C1 segment of cervical spinal cord (tissue), 14 donors: ENCODE results near the gene HECTD4.

Experiments
- DNase-seq, 14 donors: peaks; one replicate each; lab custom pipeline; 2025; lab: John Stamatoyannopoulos, UW

HECTD4 gene

DNA sequence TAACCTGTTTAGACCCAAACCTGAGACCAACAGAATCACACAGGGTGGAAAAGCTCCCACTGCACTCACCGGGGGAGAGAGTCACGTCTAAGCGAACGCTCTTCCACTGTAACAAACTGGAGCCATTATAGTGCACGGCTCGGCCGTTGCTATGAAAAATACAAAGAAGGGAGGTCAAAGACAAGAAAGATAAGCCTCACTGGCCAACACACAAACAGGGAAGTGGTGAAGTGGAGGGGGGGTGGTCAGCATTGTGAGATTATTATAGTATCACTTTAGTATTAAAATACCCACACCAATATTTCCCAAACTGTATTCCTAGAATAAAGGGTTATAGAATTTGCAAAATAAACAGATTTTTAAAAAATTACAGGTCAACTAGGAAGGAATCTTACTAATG, 166.0 kb downstream of the HECTD4 start:
- no peak for DNase-seq

DNA sequence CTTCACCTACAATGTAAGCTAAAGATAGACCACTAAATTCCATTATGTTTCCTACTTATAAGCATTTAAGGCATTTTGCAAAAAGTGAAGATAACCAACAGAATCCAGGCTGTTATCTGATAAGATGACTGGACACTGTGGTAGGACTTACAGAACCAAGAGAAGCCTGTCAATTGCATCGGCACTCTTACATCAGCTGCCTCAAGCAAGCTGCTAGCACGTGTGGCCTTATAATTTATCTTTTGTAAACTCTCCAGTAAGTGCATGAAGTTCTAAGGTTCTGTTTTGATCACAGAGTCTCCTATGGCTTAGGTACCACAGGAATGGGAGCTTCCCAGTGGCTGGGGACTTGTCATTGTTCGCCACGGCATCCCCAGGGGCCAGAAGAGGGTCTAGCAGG, 168.2 kb downstream of the HECTD4 start:
- DNase-seq = no peak

DNA sequence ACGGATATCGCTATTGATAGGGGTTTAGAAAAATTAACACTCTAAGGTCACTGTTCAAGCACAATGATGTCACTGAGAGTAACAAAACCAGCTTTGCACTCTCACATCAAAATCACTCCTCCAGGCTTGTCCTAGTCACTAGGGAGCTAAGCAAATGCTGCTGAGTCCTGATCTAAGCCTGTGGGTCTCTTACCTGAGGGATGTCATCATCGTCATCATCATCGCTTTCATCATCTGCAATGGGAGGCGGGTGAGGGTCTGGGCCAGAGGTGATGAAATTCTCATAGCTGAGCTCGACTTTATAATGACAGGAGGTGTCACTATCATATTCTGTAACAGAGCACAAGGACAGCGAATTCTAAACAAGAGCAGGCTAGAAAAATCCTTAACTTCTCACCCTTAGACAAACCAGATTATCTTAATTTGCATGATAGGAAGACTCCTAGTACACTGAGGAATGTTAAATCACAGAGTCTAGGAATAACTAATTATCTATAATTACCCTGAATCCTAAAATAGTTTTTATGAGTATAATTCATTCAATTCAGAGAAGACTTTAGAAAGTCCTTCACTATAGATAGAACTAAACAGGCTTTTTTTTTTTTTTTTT, 173.8 kb downstream of the HECTD4 start:
- DNase-seq = no peak

DNA sequence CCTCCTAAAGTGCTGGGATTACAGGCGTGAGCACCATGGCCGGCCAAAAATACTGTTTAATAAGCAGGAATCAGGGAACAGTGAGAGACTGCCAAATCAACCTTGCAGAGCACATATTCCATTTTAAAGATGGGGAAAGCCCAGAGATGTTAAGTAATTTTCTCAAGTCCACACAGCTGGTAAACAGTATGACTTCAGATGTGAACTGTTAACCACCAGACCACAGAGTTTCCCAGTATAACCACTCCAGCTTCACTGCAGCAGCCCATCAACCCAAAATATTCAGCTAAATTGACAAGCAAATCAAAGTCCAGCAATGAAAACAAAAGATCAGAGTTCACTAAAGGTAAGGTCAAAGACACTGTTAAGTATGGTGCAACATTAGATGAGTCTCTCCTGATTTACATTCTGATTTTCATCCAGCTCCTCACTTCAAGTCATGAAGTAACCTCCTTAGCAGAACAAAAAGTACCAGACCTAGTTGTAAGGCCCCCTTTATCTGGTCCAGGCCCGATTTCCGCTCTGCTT, 174.8 kb downstream of the HECTD4 start:
- DNase-seq = no peak

DNA sequence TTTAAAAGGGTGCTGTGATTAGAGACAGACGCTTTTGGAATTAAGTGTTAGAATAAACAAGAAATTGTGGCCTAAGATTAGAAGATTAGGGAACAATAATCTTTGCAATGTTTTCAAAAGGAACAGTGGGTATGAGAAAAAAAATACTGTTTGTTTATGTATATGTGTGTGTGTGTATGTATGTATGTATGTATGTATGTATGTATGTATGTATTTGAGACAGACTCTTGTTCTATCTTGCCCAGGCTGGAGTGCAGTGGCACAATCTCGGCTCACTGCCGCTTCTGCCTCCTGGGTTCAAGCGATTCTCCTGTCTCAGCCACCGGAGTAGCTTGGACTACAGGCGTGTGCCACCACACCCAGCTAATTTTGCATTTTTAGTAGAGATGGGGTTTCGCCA, 175.3 kb downstream of the HECTD4 start:
- DNase-seq = no peak

DNA sequence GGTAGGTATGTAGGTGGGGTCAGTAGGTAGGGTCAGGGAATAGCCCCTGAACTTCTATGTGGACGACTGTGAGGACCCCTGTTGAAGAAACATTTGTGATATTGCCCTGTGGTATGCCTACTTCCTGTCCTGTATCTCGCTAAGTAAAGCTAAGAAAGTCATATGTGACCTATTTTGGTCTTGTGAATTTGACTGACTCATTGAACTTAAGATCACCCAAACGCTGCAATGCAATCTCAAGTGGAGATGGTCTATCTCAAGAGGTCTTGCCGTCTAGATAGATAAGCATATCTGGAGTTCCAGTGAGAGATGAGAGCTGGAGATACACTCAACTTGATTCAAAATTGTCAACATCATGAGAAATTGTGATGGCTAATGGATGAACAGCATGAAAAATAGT, 183.1 kb downstream of the HECTD4 start:
- DNase-seq = no peak

DNA sequence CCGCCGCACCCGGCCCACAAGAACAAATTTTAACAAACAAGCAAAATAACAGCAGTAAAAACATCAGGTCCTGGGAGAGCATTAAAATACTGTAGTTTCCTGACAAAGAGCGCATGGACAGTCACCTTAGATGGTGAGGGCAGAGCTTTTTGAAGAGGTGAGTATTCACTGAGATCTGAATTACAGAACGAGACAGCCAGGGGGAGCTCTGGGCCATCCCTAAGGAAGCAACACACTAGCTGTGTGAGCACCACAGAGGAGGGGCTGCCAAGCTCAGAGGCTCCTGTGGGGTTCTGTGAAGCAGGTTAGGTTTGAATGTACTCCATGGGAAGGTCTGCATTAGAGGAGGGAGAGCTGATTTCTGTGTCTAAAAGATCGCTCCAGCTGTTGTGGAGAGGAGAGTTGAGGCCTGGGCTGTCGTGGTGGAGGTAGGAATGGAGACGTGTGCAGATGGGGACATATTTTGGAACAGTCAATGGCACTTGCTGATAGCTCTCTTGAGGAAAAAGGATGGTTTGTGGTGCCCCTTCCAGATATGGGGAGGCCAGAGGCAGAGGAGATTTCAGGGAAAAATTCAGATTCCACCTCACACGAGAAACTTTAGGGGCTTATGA, 184.0 kb downstream of the HECTD4 start:
- DNase-seq = peak in 8 of 14 donors; percentile 14 to 75 (median 22)

DNA sequence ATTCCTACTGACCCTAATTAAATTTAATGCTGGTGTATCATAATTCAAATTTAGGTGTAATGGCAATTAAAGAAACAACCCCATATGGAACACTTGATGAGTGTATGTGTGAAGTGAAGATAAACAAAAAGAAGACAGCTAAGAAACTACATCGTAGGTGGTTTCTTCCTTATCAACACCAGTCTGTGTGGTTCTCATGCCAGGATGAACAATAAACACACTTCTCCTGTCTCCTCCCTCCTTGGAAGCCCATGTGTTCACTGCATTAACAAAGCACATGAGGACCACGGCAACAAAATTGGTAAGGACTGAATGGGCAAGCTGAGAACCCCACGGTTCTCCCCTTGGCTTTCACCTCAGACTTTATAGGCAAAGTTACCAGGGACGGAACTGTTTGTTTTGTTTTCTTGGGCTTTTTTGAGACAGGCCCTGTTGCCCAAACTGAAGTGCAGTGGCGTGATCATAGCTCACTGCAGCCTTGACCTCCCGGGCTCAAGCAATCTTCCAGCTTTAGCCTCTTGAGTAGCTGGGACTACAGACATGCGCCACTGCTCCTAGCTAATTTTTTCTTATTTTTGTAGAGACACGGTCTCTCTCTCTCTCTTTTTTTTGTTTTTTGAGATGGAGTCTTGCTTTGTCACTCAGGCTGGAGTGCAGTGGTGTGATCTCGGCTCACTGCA, 185.9 kb downstream of the HECTD4 start:
- no peak for DNase-seq

DNA sequence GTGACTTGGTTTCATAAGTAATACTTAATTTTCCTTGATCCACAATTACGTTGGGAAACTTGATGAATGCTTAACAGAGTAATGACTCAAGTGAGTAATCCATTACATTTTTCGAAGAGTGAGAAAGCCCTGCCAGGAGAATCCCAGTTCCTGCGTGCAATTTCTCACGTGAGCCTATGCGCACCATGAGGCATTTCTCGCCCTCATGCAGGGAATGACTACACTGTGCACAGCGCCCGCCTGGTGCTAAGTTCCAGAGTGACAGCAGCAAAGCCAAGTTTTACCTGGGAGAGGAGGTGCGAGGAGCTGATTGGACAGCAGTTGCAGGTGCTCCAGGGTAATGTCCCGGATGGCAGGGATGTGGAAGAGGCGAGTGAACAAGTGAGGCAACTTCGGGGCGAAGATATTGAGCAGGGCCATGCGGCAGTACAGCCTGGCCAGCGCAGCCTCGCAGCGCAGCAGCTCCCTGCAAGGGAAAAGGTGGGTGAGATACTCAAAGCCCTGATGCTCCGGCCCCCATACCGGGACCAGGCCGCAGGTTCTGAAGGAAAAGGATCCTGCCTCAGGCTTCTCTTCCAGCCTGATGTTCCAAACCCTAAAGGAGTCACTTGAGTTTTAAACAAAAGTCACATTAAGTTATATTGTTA, 187.5 kb downstream of the HECTD4 start:
- no peak for DNase-seq

DNA sequence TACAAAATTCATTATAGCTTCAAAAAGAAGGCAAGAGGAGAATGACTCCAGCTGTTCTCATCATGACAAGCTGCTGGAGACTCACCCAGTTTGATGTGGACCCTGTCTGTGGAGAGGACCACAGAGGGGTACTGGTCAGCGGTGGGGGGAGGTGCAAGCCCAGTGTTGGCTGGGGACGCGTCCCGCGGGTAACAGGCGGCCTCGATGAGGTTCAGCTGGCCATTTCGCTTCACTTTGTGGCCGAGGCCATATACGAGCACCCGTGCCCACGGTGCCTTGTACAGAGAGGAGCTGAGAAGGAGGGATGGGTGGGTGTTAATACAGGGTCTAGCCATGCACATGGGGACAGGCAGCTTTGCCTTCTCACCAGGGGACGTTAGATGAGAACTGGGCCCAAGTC, 189.8 kb downstream of the HECTD4 start:
- DNase-seq = no peak

DNA sequence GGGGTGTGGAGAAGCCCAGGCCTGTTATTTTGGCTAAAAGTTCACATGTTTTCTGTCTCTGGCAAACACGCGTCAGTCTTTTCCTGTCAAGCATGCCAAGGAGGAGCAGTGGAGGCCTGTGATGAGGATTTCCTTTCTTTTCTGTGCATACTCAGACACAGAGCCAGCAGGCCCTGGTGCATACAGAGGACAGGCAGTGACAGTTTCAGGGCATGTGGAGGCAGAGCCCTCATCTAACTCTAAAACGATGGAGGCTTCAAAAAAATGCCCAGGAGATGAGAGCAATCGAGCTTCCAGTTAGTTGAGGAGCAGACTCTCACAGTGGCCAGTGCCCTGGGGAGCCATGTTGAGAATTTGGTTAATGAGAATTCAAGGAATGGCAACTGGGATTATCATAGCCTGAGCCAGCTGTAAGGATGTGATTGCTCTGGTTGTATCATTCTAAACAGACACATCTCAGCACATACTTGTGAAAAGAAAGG, 190.3 kb downstream of the HECTD4 start:
- DNase-seq = no peak

DNA sequence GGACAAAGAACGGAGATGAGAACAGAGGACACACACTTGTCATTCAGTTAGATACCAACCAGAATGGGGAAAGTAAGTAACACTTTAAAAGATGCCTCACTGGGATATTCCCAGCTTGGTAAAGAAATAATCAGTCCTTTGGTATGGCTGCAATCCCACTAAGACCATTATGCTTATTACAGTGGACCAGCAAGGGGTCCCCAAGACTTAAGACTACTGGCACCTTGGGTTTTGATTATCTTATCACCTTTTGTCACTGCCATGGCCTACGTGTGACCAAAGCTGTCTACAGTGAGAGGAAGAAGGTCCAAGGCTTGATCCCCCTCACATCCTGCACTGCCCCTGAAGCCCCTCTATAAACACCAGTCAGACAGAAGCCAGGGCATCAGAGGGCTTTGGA, 191.0 kb downstream of the HECTD4 start:
- no peak for DNase-seq

DNA sequence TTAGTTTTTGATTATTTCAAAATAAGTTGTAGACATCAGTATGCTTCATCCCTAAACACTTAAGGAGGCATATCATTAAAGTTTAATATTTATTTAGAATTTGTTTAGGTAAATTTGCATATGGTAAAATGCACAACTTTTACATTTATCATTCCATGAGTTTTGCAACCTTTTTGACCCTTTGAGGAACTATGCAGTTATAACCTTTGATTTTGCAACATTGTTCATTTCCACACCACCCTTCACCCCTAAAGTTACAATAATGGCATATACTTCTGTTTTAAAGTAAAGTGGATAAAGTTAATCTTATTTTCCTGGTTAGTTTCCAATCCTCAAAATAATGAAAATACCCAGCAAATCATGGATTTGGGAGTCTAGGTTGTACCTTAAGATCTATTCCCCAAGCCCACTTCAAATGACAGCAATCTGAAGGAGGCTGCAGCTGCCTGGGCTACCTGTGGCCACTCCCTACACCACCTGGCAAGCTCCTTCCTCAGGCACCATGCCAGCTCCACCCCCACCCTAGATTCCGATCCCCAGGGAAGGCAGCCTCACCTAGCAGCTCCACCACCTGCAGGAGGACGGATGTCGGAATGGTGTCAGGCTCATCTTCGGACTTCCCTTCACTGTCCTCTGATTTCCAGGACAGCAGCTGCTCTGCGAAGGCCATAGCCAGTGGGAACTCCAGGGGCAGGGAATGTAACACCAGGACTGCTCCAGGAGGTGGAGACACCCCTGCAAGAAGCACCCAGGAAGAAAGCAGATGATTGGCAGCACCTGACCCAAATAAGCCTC, 191.8 kb downstream of the HECTD4 start:
- no peak for DNase-seq

DNA sequence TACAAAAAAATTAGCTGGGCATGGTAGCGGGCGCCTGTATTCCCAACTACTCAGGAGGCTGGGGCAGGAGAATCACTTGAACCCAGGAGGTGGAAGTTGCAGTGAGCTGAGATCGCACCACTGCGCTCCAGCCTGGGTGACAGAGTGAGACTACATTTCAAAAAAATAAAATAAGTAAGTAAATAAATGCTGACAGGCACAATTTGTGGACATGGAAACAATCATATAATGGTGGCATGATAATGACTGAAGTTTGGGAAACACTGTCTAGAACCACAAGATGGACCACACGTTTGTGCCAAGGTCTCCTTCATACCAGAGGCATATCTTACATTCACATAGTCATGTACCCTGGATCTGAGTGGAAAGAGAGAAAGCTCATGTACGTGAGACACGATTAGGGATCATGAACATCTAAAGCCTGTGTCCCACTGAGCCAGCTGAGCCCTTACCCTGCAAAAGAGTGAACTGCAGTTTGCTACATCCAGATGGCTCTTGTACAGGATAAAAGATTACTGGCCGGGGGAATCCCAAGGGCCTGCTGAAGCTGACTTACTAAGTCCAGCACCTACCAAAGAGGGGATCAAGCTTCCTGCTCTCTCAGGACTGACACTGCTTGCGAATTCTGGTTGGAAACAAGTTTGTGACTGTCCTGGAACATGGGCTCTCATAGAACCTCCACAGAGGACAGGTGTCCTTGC, 194.0 kb downstream of the HECTD4 start:
- DNase-seq = no peak

DNA sequence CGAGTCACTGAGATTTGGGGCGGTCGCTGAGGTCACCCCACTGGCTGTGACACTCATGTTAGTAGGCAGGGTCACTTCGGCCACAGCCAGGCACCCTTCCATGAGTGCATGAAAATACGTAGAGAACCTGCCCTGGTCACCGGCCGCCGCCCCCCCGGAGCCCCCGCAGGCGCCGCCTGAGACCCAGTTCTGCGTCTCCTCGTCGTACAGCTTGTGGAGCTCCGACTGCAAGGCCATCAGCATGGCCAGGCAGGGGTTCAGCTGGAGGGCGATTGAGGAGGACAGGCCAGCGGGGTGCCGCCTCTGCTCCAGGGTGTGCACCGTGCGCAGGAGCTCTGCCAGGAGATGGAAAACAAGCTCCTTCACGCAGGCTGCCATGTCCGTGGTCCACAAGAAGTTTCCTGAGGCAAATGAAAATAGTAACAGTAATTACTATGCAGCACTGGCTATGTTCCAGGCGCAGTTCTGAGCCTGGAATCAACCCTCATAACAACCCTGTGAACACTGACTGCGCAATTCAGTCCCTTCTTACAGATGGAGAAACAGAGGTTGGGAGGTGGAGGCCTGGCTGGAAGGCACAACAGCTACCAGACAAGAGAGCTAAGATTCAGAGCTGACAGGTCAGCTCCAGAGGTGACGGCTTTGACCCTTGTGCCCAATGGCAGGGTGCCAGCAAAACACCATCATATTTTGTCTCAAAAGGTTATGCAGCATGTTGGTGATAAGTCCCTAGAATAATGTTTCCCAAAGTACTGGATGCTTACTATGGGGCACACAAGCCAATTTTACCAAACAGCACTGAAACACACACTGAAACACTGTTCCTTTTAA, 196.9 kb downstream of the HECTD4 start:
- DNase-seq = peak in 2 of 14 donors; percentile 9 to 18

DNA sequence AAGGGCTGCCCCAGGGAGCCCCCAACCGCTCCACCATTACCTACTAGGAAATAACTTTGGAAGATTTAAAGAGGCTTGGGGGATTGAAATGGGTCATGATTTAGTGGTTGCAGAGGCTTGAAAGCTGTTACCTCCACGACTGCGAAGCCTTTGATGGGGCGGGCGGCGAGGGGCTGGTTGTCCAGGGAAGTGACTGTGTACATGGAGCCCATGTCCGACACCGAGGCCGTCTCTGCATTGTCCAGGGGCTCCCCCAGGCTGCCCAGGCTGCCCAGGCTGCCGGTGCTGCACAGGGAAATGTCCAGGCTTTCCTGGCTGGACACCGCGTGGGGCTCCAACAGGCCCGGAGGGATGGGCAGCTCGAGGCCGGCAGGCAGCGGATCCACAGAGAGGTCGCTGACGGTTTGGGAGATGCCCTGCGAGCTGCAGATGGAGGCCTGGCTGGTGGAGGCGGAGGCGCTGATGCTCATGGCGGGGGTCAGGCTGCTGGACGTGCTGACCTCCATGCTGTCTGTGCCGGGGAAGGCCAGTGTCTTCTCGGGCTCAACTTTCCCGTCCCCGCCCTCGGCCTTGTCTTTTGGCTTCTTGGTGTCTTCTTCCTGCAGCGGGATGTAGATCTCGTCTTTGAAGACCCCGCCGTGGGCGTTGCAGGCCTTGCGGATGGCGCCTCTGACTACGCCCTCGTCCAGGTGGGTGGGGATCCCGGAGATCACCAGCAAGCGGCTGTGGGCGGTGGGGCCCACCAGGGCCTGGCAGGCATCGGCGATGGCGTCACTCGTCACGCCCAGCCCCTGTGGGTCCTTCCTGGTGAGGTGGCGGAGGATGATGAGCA, 198.0 kb downstream of the HECTD4 start:
- no peak for DNase-seq

DNA sequence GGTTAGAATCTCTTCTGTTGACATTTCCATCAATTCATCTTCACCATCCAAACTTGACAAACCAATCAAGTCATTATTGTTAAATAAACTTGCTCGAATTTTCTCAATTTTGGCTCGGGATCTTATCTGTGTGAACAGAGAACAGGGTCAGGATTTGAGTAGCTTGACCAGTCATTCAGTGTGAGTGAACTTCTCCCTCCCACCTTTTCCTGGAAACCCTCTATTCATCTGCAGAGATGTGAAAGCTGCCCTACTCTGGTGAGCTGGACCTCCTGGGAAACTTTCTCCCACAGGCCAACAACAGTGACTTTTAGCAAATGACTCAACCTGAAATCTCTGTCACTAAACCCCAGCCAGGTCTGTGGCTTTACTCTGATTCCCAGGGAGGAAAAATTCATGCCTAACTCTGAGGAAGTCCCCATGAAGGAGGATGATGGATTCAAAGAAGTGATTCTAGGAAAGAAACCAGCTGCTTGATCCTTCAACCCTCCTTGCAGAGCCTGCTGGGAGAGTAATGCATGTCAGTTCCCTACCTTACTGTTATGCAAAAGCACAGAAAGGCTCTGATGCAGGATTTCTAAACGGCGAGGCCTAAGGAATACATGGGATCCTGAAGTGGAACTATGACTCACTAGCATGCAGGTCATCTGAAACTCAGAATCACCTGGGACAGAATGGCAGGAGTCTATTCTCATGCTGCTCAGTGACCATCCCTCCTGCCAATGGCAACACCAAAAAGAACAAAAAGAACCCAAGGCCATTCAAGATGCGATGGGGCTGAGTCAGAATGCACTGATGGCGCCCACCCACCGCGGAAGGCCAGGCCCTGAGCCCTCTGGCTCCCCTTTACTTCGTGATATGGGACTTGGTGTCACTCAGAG, 198.8 kb downstream of the HECTD4 start:
- DNase-seq = peak in 6 of 14 donors; percentile 15 to 69 (median 38)

DNA sequence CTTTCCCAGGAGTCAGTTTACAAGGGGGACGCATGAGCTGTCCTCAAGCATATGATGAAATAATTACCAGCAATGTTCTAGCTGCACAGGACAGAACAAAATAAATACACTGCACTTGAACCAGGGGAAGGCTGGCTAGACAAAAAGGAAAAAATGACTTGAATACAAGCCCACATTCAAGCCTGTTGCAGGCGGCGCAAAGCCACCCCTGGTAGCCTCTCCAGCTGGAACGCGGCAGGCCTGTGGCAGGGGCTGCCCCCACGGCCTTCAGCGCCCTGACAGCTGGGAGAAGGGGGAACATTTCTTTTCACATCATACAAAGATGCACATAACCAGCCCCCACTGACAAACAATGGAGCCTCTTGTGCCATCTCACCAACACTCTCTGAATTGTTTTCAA, 199.7 kb downstream of the HECTD4 start:
- peak in 13 of 14 donors; percentile 58 to 89 (median 78) for DNase-seq
